GM21528 (cell line): ENCODE results near the gene RECK.
"Not testable (repeated sequence)": the region's sequence is repeated elsewhere in the genome, so short reads cannot be mapped to it uniquely, and the experiment has no call there.

ENCODE experiments used
- ATAC-seq: cut with Tn5 transposase; IDR thresholded peaks from one replicate; pipeline ENCODE4 v1.9.1; 2021; ENCODE audit warnings: mild to moderate bottlenecking, moderate library complexity; ENCODE audit not compliant: unreplicated experiment, low FRiP score

The RECK gene

DNA sequence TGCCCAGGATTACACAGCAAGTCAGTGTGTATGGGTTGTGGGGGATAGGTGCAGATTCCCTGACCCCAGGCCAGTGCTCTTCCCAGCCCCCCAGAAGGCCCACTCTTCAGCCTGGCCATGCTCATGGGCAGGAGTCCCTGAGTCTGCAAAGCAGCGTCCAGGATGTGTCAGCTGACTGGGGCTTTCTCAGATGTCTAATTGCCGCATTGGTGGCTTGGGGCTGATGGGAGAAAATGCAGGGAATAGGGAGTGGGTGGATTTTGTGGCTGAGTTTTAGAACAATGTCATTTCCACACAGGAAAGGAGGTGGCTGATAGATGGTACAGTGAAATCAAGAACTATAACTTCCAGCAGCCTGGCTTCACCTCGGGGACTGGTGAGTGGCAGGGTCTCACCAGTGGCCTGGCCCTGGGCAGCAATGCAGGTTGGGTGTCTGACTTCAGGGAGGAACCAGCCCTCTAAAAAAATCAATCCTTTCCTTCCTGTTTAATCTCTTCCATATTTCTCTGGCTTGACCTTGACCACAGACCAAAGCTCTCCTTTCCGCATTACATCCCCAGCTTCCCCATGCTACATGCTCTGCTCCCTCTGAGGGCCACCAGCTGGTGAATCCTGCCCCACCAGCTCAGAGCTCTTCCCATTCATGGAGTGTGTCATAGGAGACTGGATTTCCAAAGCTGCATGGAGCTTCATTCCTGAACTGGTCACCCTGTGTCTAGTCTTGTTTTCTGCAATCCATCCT, 114.0 kb downstream of the RECK start:
- ATAC-seq = no peak

DNA sequence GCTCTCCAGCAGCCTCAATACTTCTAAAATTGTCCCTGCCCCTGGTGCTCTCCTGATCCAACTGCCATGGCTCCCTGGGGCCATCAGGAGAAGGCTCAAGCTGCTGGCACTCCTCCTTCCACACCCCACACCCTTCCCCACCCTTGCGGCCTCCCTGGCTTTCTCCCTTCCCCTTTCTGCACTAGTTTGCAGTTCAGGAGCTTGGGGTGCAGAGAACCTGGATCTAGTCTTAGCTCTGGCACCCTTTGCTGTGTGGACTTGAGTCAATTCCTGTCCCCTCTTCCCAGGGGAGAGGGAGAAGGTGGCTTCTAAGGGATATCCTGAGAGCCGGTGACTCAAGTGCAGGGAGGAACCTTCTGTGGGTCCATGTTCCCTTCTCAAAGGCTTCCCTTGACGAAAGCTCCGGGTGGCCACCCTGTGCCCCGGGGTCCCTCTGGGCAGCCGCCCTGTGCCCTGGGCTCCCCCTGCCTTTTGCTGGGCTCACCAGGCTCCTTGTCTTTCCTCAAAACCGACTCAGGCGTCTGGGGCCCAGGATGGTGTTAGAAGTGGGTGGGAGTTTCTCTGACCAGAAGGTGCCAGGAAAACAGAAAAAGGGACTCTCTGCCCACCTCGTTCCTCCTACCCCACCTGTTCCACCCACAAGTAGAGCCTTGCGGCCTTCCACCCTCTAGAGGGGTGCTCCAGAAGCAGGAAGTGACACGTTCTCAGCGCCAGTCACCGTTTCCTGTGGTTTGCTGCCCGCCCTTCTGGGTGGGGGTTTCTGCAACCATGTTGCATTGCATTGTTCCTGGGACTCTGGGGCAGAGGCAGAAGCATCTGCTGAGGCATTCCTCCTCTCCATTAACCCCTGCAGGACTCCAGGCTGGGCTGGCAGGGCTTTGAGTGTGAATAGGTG, 114.8 kb downstream of the RECK start:
- peak; percentile 71 for ATAC-seq

DNA sequence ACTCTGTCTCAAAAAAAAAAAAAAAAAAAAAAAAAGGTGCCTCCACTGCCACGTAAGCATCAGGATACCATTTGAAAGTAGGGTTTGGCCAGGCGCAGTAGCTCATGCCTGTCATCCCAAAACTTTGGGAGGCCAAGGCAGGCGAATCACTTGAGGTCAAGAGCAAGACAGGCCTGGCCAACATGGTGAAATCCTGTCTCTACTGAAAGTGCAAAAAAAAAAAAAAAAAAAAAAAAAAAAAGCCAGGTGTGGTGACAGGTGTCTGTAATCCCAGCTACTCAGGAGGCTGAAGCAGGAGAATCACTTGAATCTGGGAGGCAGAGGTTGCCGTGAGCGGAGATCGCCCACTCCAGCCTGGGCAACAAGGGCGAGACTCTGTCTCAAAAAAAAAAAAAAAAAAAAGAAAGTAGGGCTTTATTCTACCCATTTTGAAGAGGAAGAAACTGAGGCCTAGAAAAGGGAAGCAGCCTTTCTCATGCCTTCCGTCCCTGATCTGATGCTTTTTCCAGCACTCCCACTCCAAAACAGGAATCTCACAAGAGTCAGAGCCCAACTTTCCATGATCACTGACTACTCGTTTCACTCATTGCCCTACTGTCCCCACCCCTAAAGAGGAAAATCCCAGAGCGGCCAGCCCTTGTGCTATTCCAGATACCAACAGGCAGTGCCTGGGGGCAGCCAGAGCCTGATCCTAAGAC, 116.2 kb downstream of the RECK start:
- ATAC-seq = no peak

DNA sequence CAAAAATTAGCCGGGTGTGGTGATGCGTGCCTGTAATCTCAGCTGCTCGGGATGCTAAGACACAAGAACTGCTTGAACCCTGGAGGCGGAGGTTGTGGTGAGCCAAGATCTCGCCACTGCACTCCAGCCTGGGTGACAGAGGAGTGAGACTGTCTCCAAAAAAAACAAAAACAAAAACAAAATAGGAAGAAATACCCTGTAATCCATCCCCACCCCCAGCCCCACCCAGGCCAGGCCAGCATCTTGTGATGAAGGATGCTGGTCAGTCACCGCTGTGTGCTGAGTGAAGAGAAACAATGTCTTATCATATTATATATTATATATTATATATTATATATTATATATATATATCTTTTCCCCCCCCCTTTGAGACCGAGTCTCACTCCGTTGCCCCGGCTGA, 117.0 kb downstream of the RECK start:
- ATAC-seq = no peak

DNA sequence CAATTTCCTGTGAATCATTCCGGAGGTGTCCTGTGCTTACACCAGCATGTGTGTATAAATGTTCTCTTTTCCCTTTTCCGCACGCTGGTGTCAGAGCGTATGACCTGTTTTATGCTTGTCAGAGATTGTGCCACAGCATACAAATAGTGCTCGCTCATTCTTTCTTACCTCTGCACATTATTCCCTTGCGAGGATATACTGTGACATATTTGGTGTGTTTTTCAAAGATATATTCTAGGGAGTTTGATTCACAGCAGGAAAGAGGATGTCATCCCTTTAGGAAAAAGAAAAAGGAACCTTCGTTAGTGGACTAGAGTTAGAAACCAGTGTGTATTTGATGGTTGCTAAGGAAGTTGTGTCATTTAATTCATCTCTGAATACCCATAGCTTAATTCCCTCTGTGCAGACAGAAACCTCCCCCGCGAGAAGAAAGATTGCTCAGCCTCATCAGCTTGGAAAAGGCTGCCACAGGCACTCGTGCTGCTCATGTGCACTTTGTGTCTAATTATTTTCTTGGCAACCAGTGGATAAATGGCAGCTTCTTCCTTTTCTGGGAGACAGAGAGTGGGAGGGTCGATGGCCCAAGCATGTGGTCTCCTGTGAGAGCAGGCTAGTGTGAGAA, 117.7 kb downstream of the RECK start:
- no peak for ATAC-seq

DNA sequence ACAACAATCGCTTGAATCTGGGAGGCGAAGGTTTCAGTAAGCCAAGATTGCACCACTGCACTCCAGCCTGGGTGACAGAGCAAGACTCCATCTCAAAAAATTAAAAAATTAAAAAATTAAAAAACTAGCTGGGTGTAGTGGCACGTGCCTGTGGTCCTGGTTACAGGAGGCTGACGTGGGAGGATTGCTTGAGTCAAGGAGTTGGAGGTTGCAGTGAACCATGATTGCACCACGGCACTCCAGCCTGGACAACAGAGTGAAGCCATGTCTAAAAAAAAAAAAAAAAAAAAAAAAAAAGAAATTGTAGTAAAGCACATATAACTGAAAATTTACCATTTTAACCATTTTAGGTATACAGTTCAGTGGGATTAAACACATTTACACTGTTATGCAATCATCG, 119.4 kb downstream of the RECK start:
- no peak for ATAC-seq

DNA sequence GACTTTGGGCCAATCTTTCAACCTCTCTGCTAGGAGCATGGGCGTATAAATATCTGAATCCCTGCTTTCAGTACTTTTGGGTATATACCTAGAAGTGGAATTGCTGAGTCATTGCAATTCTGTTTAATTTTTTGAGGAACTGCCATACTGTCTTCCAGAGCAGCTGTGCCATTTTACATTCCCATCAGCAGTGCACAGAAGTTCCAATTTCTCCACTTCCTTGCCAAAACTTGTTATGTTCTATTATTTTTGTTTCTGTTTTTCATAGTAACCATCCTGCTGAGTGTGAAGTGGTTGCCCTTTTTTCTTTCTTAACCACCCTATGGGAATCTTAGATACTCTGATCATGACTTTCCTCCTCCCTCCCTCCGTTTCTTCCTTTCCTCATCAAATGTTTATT, 121.4 kb downstream of the RECK start:
- ATAC-seq = no peak

DNA sequence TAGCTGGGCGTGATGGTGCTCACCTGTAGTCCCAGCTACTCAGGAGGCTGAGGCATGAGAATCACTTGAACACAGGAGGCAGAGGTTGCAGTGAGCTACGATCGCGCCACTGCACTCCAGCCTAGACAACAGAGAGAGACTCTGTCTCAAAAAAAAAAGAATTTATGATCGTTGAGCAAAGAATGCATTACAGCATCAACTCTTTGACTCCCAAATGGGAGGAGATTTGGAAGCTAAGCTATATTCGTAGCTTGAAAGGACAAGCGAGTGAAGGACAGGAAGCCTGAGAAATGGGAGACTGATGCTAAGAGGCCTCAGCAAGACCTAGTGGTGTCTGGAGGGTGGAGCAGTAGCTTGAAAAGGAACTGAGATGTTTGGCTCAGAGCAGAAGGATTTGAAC, 122.2 kb downstream of the RECK start:
- no peak for ATAC-seq

DNA sequence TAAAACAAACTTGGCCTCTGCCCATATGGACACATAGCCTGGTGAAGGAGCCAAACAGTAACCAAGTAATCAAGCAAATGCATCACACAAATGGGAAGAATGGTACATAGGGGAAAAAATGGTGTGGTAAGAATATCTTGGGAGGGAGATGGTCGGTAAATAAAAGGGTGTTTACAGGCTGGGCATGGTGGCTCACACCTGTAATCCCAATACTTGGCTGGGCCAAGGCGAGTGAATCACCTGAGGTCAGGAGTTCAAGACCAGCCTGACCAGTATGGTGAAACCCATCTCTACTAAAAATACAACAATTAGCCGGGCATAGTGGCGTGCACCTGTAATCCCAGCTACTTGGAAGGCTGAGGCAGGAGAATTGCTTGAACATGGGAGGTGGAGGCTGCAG, 122.8 kb downstream of the RECK start:
- not testable (repeated sequence) for ATAC-seq

DNA sequence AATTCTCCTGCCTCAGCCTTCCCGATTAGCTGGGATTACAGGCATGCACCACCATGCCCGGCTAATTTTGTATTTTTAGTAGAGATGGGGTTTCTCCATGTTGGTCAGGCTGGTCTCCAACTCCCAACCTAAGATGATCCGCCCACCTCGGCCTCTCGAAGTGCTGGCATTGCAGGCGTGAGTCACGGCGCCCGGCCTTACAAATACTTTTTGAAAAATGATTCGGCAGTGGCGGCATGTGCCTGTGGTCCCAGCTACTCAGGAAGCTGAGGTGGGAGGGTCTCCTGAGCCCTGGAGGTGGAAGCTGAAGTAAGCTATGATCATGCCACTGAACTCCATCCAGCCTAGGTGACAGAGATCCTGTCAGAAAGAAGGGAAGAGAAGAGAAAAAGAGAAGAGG, 123.4 kb downstream of the RECK start:
- not testable (repeated sequence) for ATAC-seq

DNA sequence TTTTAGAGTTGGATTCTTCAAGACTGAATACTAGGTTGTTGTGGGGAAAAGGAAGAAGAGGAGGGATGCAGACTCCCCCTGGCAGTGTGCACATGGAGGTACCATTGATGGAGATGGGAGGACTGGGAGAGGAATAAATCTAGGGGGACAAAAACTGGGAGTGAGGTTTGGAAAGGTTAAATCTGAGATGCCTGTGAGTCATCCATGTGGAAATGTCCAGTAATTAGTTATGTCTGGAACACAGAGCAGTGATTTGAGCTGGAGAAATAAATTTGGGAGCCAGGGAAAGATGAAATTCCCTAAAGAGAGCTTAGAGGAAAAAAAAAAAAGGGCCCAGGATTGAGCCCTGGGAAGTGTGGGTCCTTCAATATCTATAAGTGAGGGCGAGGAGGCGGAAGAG, 124.5 kb downstream of the RECK start:
- no peak for ATAC-seq

DNA sequence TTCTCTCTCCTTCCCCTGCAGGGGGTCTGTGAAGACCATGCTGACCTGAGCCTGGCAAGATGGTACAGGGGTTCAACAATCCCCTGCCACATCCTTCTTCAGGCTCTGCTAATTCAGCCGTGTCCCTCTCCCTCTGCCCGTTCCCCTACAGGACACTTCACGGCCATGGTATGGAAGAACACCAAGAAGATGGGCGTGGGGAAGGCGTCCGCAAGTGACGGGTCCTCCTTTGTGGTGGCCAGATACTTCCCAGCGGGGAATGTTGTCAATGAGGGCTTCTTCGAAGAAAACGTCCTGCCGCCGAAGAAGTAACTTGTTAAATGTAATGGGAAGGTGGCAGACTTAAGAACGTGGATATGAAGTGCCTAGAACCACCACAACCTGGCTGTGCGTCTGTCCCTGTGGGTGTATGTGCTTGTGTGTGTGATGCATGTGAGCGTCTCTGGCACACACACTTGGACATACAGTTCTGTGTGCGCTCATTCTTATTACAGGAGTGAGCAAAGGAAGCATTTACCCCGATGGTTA, 125.6 kb downstream of the RECK start:
- no peak for ATAC-seq

DNA sequence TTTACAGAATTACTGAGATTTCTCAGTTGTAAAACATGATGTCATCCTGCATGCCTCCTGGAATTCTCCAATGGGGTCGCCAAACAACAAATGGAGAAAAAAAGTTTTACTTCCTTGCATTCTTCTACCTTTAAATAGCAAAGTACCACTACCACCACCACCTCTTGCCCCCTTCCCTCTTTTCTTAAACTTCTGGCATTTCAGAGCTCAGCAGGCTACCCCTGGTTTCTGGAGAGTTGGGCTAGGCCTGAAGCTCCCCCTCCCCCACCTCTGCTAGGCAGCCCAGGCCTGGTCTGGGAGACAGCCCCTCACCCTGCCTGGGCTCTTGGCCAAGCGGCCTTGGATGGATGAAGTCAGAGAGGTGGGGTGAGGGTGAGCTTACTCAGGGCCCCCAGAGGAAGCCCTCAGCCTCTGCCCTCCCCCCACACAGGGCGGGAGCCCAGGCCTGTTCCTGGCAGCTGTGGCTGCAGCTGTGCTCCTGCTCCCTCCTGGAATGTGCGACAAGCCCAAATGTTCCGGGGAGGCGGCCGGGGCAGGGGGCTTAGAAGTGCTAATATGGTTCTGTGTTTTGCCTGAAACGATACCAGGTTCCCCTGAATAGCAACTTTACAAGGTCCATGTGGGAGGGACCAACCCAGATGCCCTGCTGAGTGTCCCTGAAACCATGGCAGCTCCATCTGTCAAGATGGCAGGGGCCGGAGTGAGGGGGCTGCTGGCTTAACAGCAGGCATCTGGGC, 126.5 kb downstream of the RECK start:
- ATAC-seq = no peak

DNA sequence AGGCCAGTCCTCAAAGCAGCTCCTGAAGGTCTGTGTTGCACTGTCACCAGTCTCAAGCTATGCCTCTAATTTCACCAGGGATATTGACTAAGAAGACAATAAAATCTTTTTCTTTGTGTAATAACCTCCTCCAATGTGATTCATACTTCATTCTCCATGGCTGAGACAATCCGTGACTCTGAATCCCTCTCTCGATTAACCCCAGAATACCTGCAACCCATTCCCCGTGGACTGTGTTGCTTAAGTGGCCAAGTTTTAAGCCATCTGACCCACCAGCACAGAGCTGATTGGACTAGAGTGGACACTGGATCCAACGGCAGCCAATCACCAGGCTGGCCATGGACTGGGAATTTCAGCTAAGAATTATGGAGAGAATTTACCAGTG, 127.1 kb downstream of the RECK start:
- no peak for ATAC-seq

DNA sequence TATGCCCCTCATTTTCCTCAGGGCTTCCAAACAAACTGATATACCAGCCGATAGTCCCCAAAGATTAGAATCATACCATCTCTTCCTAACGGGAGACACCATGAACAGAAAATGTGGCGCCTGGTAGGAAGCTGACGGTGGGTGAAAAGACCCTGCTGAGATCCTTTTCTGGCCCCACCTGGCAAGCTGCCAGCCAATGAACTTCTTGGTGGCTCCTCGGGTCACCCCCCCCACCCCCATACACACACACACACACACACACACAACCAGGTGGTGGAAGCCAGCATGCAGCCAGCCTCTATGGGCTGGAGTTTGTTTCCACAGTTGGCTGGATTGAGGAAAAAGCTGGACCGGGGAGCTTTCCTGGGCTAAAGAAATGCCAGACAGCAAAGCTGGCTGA, 127.7 kb downstream of the RECK start:
- no peak for ATAC-seq

DNA sequence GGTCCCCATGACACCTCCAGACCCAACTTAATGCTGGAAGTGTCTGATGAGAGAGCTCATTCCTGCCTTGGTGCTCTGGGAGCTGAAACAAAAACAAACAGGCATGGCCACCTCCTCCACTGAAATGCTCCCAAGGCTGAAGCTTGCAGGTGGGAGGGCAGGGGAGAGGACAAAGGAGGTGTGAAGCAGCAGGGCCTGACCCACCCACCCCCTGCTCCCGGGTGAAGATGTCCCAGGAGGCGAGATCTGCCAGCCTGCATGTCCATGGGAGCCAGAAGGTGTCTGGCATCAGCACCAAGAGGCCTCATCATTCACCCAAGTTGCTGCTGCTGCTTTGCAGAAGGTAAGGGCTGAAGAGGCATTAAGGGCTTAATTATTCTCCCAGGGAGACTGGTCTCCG, 128.3 kb downstream of the RECK start:
- no peak for ATAC-seq

DNA sequence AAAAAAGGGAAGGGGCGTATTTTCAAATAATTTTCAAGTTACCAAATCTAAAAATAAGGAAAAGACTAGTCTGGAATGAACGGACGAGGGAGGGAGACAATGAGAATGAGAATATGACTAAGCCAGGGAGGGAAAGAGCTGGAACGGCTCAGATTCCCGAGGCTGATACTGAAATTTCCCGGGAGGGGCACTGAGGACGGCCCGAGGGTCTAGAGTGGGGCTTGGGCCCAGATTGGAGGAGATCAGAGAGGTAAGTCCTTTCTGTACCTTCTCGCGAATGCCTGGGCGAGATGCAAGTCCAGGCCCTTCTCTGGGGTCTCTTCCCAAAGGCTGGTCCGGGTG, 129.1 kb downstream of the RECK start:
- no peak for ATAC-seq

DNA sequence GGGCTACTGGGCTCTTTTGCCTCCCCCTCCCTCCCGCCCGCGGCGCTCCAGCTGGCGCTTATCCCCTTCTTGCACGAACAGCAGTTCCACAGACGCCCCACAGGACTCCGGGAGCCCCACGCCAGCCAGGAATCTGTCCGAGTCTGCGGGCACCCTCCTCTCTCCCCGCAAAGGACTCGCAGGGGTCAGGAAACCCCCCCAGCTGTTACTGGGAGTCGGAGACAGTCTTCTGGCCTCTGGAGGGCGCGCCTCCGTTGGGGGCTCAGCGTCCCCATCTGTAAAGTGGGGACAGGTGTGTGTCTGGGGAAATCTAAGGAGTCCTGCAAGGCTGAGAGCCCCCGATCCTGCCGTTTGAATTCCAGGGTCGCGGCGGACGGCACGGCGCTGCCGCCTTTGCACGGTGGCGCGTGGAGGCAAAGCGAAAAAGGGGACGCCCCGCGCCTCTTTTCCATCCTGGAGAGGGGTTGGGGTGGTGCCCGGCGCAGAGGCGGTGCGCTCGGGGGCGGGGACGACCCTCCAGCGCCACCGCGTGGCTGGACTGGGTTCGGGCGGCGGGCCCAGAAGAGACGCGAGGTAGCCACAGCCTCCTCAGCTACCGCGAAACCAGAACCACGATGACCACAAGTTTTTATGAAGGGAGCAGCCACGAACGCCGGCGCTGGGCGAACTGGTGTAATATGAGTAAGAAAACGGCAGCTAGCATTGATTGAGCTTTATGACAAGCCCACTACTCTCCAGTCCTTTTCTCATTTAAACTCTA, 129.6 kb downstream of the RECK start:
- ATAC-seq = peak; percentile 77

DNA sequence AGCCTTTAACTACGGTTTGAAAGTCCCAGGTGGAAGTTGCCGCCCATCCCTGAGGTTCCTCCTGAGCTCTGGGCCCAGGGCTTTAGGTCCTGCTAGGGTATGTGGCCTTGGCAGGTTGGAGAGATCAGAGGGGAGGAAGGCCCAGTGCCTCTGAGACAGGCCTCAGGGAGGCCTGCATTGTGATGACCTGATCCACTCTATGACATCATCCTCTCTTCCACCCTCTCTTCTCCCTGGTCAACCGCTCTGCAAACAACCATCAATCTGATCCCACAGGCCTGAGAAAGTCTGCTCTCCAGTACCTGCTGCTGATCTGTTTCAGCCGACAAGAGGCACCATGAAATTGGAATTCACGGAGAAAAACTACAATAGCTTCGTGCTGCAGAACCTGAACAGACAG, 132.5 kb downstream of the RECK start, which contains the start of gene CCIN:
CCIN (plus strand) TSS at position 223 of the 400 bp plus-strand sequence; CDS start at position 338, 115 bp downstream.
- ATAC-seq = no peak
